SK-N-SH (cell line): ENCODE data around the gene TBCE. TPM values are rescaled to one million over a fixed set of nuclear protein-coding genes. Genes with fewer than 3 reads are reported as not detected.

ENCODE experiments used
- CTCF ChIA-PET: fragments of 300-600, 350-600 bp; formaldehyde crosslinking; extraction: SDS; loops from one replicate; lab custom pipeline; 2021; lab: Yijun Ruan, JAX
- POLR2A ChIA-PET: fragments of 350-600 bp; sonication (Branson Sonifier 250); formaldehyde crosslinking; extraction: SDS; loops from one replicate; lab custom pipeline; 2020; ENCODE audit warnings: antibody characterized with exemption, inconsistent platforms; lab: Yijun Ruan, JAX
- DNase-seq: peaks from one replicate; pipeline ENCODE4 v3.0.0; 2012
- H2AFZ ChIP-seq: fragments of 200-600 bp; sonication (generic); 2 replicates; pipeline ENCODE4 v1.8.1; 2016; ENCODE audit warnings: antibody characterized with exemption, mild to moderate bottlenecking, low read depth
- H3F3A ChIP-seq: fragments of 200-600 bp; sonication (generic); replicated peaks from 2 replicates; pipeline ENCODE3; 2016; ENCODE audit warnings: antibody characterized with exemption, mild to moderate bottlenecking; ENCODE audit not compliant: insufficient read depth
- H3K27ac ChIP-seq, 2 experiments: fragments of 200-500 bp in 1 of 2; fragments of 200-600 bp in 1 of 2; sonication (Bioruptor generic) in 1 of 2; sonication (generic), shearing (Covaris generic) in 1 of 2; 2 replicates each; pipeline versions ENCODE4 v1.5.1 to v1.6.1; 2014 to 2016; ENCODE audit warnings: low read depth in 2 of 2, inconsistent platforms in 1 of 2, low read length in 1 of 2, mild to moderate bottlenecking in 1 of 2, mixed read lengths in 1 of 2
- H3K27me3 ChIP-seq: fragments of 200-600 bp; sonication (generic), shearing (Covaris generic); 2 replicates; pipeline ENCODE4 v1.6.1; 2016; ENCODE audit warnings: mixed run types; ENCODE audit not compliant: insufficient read depth
- H3K36me3 ChIP-seq, 2 experiments: fragments of 200-500 bp in 1 of 2; fragments of 200-600 bp in 1 of 2; sonication (Bioruptor generic) in 1 of 2; sonication (generic) in 1 of 2; replicated peaks in 1 of 2; 2 replicates each; pipeline versions ENCODE3 to v1.5.1; 2014 to 2016; ENCODE audit warnings: low read length in 1 of 2, mild to moderate bottlenecking in 1 of 2; ENCODE audit not compliant: insufficient read depth in 2 of 2, control insufficient read depth in 1 of 2
- H3K4me1 ChIP-seq, 2 experiments: fragments of 200-500 bp in 1 of 2; fragments of 200-600 bp in 1 of 2; sonication (Bioruptor generic) in 1 of 2; sonication (generic), shearing (Covaris generic) in 1 of 2; 2 replicates each; pipeline versions ENCODE4 v1.5.1 to v1.6.1; 2014 to 2016; ENCODE audit warnings: low read depth in 1 of 2, low read length in 1 of 2, mixed run types in 1 of 2; ENCODE audit not compliant: insufficient read depth in 2 of 2, control insufficient read depth in 1 of 2
- H3K4me2 ChIP-seq: fragments of 200-600 bp; sonication (generic), shearing (Covaris generic); 2 replicates; pipeline ENCODE4 v1.6.1; 2017; ENCODE audit warnings: mixed run types
- H3K4me3 ChIP-seq, 2 experiments: fragments of 200-500 bp in 1 of 2; fragments of 200-600 bp in 1 of 2; sonication (Bioruptor generic) in 1 of 2; sonication (generic), shearing (Covaris generic) in 1 of 2; 2 replicates each; pipeline versions ENCODE4 v1.5.1 to v1.8.1; 2014 to 2016; ENCODE audit warnings: low read depth in 2 of 2, inconsistent platforms in 1 of 2, low read length in 1 of 2, mild to moderate bottlenecking in 1 of 2, mixed read lengths in 1 of 2, moderate library complexity in 1 of 2
- H3K79me2 ChIP-seq: fragments of 200-600 bp; sonication (generic); 2 replicates; pipeline ENCODE4 v1.8.1; 2017; ENCODE audit warnings: mild to moderate bottlenecking; ENCODE audit not compliant: insufficient read depth
- H3K9ac ChIP-seq: fragments of 200-600 bp; sonication (generic); 2 replicates; pipeline ENCODE4 v1.6.1; 2017; ENCODE audit warnings: mixed run types
- H3K9me2 ChIP-seq: fragments of 200-600 bp; sonication (generic); 2 replicates; pipeline ENCODE4 v1.6.1; 2017; ENCODE audit warnings: mixed run types
- H3K9me3 ChIP-seq: fragments of 200-600 bp; sonication (generic); 2 replicates; pipeline ENCODE4 v1.6.1; 2017; ENCODE audit warnings: mixed run types, mild to moderate bottlenecking, moderate library complexity
- H4K20me1 ChIP-seq: fragments of 200-600 bp; sonication (generic); 2 replicates; pipeline ENCODE4 v1.6.1; 2017; ENCODE audit warnings: mild to moderate bottlenecking, mixed run types; ENCODE audit not compliant: insufficient read depth
- CHD2 ChIP-seq: fragments of 150-350 bp; IDR thresholded peaks from 2 replicates; pipeline ENCODE4 v1.6.1; 2018; ENCODE audit warnings: low read length; ENCODE audit not compliant: partially characterized antibody
- ELF1 ChIP-seq: IDR thresholded peaks from 2 replicates; pipeline ENCODE4 v1.4.0; 2012
- EZH2phosphoT487 ChIP-seq: fragments of 200-600 bp; sonication (generic); IDR thresholded peaks from 2 replicates; pipeline ENCODE4 v1.6.1; 2017; ENCODE audit warnings: low read depth, mixed run types, mild to moderate bottlenecking, antibody characterized with exemption, moderate library complexity, borderline replicate concordance
- FOSL2 ChIP-seq: IDR thresholded peaks from 2 replicates; pipeline ENCODE4 v1.4.0; 2012; ENCODE audit warnings: low read depth, mild to moderate bottlenecking, moderate library complexity, borderline replicate concordance
- JUND ChIP-seq: IDR thresholded peaks from 2 replicates; pipeline ENCODE4 v1.4.0; 2012
- MXI1 ChIP-seq: IDR thresholded peaks from 2 replicates; pipeline ENCODE4 v1.6.1; 2012; ENCODE audit warnings: mild to moderate bottlenecking, low read depth, low read length, improper control_type of control experiment
- NFIC ChIP-seq: IDR thresholded peaks from 2 replicates; pipeline ENCODE4 v1.4.0; 2012; ENCODE audit warnings: borderline replicate concordance
- POLR2AphosphoS5 ChIP-seq: IDR thresholded peaks from 2 replicates; pipeline ENCODE4 v1.6.1; 2012; ENCODE audit warnings: low read depth, low read length
- RCOR1 ChIP-seq: fragments of 150-350 bp; IDR thresholded peaks from 2 replicates; pipeline ENCODE4 v1.6.1; 2017; ENCODE audit warnings: antibody characterized with exemption, low read length
- SIN3A ChIP-seq: IDR thresholded peaks from 2 replicates; pipeline ENCODE4 v1.6.1; 2012; ENCODE audit warnings: low read depth, mild to moderate bottlenecking, low read length, moderate library complexity, borderline replicate concordance
- SMC3 ChIP-seq: IDR thresholded peaks from 2 replicates; pipeline ENCODE4 v1.6.1; 2012; ENCODE audit warnings: low read depth, low read length, improper control_type of control experiment
- TAF1 ChIP-seq: IDR thresholded peaks from 2 replicates; pipeline ENCODE4 v1.6.1; 2012; ENCODE audit warnings: low read depth, mild to moderate bottlenecking, low read length, moderate library complexity, borderline replicate concordance
- TCF12 ChIP-seq: IDR thresholded peaks from 2 replicates; pipeline ENCODE4 v1.4.0; 2012
- TEAD4 ChIP-seq: IDR thresholded peaks from 2 replicates; pipeline ENCODE4 v1.4.0; 2012; ENCODE audit warnings: mild to moderate bottlenecking, borderline replicate concordance; ENCODE audit not compliant: insufficient read depth
- WGBS: methylation state at CpG from one replicate; pipeline ENCODE4 v1.1.6; 2017; ENCODE audit warnings: low lambda C conversion rate; 5-methylcytosine and 5-hydroxymethylcytosine counted together
- polyA plus RNA-seq, 3 experiments: library from polyadenylated mRNA; depleted of rRNA; stranded (reverse); fragments of >200 nt; gene quantifications; 2 replicates each; pipeline ENCODE4 v1.2.3, GENCODE V29; 2012
- TF ChIP-seq, protein P1 (sequence below): fragments of 200-600 bp; sonication (generic); IDR thresholded peaks from 2 replicates; pipeline ENCODE4 v1.6.1; 2017; ENCODE audit warnings: antibody characterized with exemption, mild to moderate bottlenecking, moderate library complexity
- TF ChIP-seq, protein P2 (sequence below): fragments of 150-350 bp; IDR thresholded peaks from 2 replicates; pipeline ENCODE4 v1.6.1; 2017; ENCODE audit warnings: antibody characterized with exemption, low read length, low read depth, borderline replicate concordance
- TF ChIP-seq, protein P3 (sequence below): IDR thresholded peaks from 2 replicates; pipeline ENCODE4 v1.4.0; 2012; ENCODE audit warnings: low read depth
- TF ChIP-seq, protein P4 (sequence below): IDR thresholded peaks from 2 replicates; pipeline ENCODE4; 2012

The TBCE gene
- polyA plus RNA-seq, 1 of the 3 experiments (the other 2 are of a cell fraction): 18.3 TPM

DNA sequence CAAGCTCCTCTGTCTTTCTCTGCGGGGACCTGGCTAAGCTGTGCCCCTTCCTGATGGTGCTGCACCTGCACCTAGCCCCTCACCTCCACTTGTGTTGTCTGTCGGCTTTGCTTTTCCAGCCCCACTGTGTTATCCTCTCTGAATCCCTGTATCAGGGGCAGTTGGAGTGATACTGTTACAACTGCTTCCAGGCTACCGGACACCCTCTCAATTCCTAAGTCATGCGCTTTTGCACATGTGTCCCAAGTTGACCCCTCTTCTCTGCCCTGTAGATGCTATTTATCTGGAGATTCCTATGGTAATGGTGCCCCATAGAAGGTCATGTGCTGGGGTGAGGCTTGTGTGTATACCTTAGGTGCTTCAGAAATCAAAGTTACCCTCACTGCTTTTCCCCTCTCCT lies 58.9 kb downstream of the TBCE start (continued):
- TF ChIP-seq, protein P1, sequence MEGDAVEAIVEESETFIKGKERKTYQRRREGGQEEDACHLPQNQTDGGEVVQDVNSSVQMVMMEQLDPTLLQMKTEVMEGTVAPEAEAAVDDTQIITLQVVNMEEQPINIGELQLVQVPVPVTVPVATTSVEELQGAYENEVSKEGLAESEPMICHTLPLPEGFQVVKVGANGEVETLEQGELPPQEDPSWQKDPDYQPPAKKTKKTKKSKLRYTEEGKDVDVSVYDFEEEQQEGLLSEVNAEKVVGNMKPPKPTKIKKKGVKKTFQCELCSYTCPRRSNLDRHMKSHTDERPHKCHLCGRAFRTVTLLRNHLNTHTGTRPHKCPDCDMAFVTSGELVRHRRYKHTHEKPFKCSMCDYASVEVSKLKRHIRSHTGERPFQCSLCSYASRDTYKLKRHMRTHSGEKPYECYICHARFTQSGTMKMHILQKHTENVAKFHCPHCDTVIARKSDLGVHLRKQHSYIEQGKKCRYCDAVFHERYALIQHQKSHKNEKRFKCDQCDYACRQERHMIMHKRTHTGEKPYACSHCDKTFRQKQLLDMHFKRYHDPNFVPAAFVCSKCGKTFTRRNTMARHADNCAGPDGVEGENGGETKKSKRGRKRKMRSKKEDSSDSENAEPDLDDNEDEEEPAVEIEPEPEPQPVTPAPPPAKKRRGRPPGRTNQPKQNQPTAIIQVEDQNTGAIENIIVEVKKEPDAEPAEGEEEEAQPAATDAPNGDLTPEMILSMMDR: no peak

DNA sequence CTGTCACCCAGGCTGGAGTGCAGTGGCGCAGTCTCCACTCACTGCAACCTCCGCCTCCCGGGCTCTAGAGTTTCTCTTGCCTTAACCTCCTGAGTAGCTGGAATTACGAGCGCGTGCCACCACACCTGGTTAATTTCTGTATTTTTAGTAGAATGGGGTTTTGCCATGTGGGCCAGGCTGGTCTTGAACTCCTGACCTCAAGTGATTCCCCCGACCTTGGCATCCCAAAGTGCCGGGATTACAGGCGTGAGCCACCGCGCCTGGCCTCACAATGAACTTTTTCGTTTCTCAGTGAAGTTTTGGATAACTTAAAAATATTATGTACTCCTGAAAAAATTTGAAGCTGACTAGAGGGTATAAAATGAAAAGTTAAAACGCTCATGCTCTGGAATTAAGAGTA lies 59.5 kb downstream of the TBCE start:
- Histone ChIP-seq H4K20me1 (no peaks in the 10 kb centered on the region), H3F3A (no peaks in the 10 kb centered on the region), H3K27me3 (no peaks in the 10 kb centered on the region), H3K9me3 (no peaks in the 10 kb centered on the region), H3K36me3 (no peaks in the 10 kb centered on the region), H3K9ac (no peak overlapping the region), H3K4me1 (peaks cover 0 to 17% of the 10 kb centered on the region in 2 experiments; a peak in 1 of 4 replicates), H3K4me2 (no peak overlapping the region), H3K27ac (no peak overlapping the region), H2AFZ (no peak overlapping the region), H3K79me2 (peaks cover 16% of the 10 kb centered on the region; the same call in 1 of the 2 replicates), H3K4me3 (no peak overlapping the region), H3K9me2 (no peaks in the 10 kb centered on the region)
- no peak for DNase-seq
- TF ChIP-seq RCOR1 (no peak), NFIC (no peak), ELF1 (no peak), MXI1 (no peak), CHD2 (no peak), TCF12 (no peak), TEAD4 (no peak), EZH2phosphoT487 (no peak), FOSL2 (no peak), POLR2AphosphoS5 (no peak), TAF1 (no peak), SIN3A (no peak), SMC3 (no peak), JUND (no peak)
- TF ChIP-seq, protein P2, sequence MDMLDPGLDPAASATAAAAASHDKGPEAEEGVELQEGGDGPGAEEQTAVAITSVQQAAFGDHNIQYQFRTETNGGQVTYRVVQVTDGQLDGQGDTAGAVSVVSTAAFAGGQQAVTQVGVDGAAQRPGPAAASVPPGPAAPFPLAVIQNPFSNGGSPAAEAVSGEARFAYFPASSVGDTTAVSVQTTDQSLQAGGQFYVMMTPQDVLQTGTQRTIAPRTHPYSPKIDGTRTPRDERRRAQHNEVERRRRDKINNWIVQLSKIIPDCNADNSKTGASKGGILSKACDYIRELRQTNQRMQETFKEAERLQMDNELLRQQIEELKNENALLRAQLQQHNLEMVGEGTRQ: no peak
- TF ChIP-seq, protein P3, sequence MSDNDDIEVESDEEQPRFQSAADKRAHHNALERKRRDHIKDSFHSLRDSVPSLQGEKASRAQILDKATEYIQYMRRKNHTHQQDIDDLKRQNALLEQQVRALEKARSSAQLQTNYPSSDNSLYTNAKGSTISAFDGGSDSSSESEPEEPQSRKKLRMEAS: no peak
- TF ChIP-seq, protein P4, sequence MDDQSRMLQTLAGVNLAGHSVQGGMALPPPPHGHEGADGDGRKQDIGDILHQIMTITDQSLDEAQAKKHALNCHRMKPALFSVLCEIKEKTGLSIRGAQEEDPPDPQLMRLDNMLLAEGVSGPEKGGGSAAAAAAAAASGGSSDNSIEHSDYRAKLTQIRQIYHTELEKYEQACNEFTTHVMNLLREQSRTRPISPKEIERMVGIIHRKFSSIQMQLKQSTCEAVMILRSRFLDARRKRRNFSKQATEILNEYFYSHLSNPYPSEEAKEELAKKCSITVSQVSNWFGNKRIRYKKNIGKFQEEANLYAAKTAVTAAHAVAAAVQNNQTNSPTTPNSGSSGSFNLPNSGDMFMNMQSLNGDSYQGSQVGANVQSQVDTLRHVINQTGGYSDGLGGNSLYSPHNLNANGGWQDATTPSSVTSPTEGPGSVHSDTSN: no peak
- WGBS: 95% methylated on average over 13 of the region's 13 CpGs
- ChIA-PET POLR2A (no interaction called here), CTCF (interaction anchor here (0.7 to 4.6 kb wide), 5 partner anchors 11 to 322 kb away, joined by 3 to 35 read pairs (median 4); no protein-coding TSS in a partner anchor)
